Measurements from ENCODE around the gene INTS1.

INTS1 gene

DNA sequence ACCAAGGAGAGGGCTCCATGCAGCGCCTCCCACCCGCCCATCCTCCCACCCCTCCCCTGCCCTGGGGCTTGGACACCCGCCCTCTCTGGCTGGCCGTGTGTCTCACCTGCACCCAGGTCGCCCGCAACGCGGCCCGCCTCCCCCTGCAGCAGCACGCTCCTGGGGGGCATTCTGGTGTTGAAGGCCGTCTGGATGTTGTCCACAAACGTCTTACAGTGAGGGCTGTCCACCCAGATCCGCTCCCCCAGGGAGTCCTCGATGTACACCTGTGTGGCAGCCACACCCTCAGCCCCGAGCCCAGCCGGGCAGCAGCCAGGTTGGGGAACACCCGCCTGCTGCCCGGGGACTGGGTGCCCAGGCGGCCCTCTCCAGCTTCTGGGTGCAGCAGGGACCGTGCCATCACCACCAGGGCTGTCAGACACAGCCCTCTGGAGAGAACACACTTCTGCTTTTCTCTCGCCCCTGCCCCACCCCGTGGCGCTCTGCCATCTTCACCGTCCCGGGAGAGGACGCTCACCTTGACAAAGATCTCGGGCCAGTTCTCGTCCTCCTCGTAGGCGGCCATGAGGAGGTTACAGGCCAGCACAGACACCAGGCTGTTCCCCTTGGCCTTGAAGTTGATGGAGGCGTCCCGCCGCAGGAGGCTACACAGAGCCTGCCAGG, 4.7 kb downstream of the INTS1 start:
- TF ChIP-seq, protein P1, sequence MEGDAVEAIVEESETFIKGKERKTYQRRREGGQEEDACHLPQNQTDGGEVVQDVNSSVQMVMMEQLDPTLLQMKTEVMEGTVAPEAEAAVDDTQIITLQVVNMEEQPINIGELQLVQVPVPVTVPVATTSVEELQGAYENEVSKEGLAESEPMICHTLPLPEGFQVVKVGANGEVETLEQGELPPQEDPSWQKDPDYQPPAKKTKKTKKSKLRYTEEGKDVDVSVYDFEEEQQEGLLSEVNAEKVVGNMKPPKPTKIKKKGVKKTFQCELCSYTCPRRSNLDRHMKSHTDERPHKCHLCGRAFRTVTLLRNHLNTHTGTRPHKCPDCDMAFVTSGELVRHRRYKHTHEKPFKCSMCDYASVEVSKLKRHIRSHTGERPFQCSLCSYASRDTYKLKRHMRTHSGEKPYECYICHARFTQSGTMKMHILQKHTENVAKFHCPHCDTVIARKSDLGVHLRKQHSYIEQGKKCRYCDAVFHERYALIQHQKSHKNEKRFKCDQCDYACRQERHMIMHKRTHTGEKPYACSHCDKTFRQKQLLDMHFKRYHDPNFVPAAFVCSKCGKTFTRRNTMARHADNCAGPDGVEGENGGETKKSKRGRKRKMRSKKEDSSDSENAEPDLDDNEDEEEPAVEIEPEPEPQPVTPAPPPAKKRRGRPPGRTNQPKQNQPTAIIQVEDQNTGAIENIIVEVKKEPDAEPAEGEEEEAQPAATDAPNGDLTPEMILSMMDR (IDR thresholded peaks at IDR 0.05; ENCODE audit: low read depth, low read length) = no peak

DNA sequence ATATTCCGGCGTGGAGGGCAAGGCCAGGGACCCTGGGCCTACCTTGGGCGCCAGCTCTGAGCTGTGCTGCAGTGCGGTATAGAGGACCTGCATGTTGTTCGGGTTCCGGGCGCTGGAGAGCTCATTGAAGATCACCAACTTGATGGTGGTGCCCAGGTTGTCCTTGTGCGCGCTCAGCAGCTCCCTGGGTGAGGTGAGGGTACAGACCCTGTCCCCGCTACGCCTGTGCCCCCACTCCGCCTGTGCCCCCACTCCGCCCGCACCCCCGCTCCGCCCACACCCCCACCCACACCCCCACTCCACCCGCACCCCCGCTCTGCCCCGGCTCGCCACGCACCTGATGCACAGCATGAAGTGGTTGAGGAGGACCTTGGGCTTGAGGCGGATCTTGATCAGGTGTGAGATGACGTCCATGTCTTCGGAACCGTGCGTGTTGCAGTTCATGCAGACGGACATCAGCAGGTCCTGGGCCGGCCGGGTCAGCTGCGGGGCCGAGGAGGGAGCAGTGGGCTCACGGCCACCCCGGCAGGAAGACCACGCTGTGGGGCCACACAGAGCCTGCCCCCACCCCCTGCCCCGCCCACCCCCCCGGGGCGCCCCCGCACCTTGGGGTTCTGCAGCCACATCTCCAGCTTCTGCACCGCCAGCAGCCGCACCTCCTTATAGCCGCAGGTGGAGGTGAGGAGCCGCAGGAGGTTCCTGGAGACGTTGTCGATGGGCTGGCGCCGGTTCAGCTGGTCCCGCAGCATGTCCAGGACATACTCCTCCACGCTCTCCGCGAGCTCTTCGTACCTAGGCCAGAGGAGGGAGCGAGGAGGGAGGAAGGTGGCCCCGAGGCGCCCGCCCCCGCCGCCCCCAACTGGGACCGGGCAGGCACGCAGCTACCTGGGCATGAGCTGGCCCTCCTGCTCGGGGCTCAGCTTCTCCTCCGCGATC, 5.6 kb downstream of the INTS1 start:
- no peak for DNase-seq (ENCODE audit: extremely low read depth, low read depth)

More for the DNA sequence above, 4.7 kb downstream of the INTS1 start:
- DNase-seq (ENCODE audit: extremely low read depth, low read depth) = no peak

DNA sequence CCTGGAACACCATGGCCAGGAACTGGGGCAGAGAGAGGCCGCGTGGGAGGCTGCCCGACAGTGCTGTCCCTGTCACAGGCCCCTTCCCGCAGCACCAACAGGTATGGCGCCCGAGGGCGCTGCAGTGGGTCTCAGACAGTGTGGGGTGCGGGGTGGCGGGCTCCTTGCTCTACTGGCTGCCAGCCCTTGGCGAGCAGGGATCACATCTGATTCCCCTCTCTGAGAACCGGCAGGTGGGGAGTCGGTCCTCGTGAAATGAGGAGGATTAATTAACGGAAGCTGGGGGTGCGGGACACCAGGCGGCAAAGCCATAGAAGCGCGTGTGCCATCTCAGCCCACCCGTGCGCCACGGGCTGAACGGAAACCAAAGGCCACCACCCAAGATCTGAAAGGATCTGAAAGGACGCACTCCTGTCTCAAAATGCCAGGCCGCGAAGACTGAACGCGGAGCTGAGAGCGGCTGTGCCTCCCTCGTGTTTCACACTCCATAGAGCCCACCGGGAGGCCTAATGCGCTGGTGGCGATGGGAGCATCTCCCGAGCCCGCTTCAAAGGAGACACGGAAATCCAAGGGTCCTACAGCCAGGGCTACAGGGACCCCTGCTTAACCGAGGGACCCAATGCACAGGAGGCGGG, 6.8 kb downstream of the INTS1 start:
- TF ChIP-seq, protein P1 (IDR thresholded peaks at IDR 0.05; ENCODE audit: low read depth, low read length) = no peak
- DNase-seq (ENCODE audit: extremely low read depth, low read depth) = no peak

More for the DNA sequence above, 5.6 kb downstream of the INTS1 start:
- TF ChIP-seq, protein P1 (IDR thresholded peaks at IDR 0.05; ENCODE audit: low read depth, low read length) = no peak

DNA sequence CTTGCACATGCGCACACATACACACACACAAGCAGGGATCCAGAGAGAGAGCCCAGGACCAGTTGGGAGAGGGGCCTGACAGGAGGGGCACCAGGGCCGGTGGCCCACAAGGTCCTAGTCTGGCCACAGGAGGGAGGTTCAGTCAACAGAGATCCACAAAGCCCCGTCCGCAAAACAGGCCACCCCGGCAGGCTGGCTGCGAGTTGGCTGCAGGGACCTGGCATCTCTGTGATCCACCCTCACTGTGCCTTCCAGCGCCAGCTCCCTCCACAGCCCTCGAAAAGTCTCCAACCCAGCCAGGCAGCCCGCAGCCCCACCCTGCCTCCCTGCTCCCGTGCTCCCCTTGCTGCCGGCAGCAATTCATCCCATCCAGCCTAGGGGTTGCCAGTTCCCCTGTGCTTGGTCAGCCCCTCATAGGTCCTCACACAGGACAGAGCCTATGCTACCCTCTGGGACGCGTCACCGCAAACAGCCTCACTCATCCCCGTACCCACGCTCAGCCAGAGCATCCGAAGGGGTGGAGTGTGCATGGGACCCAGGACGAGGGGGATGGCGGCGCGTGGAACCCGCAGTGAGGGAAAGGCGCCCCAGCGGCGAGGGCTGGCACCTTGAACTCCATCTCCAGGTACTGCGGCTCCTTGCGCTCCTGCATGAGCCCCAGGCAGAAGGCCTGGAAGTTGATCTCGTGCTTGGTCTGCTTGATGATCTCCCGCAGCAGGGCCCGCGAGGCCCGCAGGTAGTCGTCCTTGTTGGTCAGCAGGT, 7.5 kb downstream of the INTS1 start:
- no peak for DNase-seq (ENCODE audit: extremely low read depth, low read depth)
- TF ChIP-seq, protein P1 (IDR thresholded peaks at IDR 0.05; ENCODE audit: low read depth, low read length) = no peak

DNA sequence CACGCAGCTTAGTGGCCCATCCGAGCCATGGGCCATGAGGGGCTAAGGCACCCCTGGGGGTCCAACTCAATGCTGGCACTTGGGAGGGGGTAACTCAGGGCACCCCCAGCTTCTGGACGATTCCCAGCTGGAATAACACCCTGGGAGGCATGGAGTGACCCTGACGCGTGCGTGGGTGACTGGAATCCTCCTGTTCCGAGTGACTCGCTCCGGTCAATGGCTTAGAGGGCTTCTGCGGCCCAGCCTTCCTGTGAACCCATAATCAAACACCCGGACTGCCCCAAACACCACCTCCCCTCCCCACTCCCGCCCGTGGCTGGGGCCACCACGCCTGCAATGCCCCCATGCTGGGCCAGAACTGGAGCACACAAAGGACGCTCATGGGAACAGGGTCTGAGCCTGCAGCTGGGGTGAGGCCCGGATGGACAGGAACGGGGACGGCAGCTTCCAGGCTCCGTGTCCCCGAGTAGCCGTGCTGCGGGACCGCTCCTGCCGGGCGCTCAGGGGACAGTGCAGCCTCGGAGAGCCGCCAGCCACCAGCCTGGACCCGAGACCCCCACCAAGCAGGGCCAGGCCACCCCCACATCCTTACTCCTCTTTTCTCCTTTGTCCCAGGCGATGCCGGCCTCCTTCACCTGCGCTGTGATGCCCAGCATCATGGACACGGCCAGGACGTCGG, 8.5 kb downstream of the INTS1 start:
- DNase-seq (ENCODE audit: extremely low read depth, low read depth) = no peak
- TF ChIP-seq, protein P1 (IDR thresholded peaks at IDR 0.05; ENCODE audit: low read depth, low read length) = no peak

DNA sequence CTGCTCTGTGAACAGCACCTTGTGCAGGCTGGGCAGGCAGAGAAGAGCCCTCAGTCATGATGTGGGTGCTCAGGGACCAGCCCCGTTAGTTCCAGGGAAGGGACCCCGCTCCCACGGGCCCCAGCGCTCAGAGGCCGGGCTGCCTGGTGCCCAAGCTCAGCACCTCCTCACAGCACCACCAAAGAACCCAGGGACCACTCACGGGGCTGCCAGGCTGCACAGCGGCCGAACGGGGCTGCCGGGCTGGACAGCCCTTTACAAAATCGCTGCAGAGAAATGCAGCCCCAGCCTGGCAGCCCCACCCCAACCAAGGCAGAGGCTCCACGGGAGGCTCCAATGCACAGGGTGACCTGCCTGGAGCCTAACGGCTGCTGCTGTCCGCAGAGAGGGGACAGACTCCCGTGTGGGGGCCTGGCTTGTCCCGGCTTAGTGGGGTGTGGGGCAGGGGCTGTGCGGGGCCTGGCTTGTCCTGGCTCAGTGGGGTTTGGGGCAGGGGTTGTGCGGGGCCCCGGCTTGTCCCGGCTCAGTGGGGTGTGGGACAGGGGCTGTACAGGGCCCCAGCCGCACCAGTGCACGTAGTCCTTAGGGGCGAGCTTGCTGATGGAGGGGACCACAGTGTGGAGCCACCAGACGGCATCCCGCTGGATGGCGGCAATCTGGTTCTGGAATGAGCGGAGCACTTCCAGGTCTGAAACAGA, 9.2 kb downstream of the INTS1 start:
- no peak for DNase-seq (ENCODE audit: extremely low read depth, low read depth)

More for the DNA sequence above, 9.2 kb downstream of the INTS1 start:
- TF ChIP-seq, protein P1 (IDR thresholded peaks at IDR 0.05; ENCODE audit: low read depth, low read length) = no peak

Measured in AG09319 (cell line).